Progenitor cell of endocrine pancreas (in vitro differentiated cells): ENCODE results near the gene SUN3. TPM values are rescaled to one million over a fixed set of nuclear protein-coding genes. Genes with fewer than 3 reads are reported as not detected.

Experiments used
- DNase-seq: peaks from one replicate; pipeline ENCODE4 v3.0.0; 2021; ENCODE audit warnings: low spot score; ENCODE audit not compliant: unreplicated experiment
- H3K27ac Mint-ChIP-seq: 2 replicates; pipeline ENCODE4 v1.8.0; 2021; ENCODE audit warnings: mild to moderate bottlenecking, moderate library complexity, mixed read lengths
- H3K27me3 Mint-ChIP-seq: 2 replicates; pipeline ENCODE4 v1.8.0; 2021; ENCODE audit warnings: mixed read lengths
- H3K36me3 Mint-ChIP-seq: 2 replicates; pipeline ENCODE4 v1.8.0; 2022; ENCODE audit warnings: mixed read lengths; ENCODE audit not compliant: insufficient read depth
- H3K4me1 Mint-ChIP-seq: 2 replicates; pipeline ENCODE4 v1.8.0; 2021; ENCODE audit warnings: low read depth, mixed read lengths
- H3K4me3 Mint-ChIP-seq: 2 replicates; pipeline ENCODE4 v1.8.0; 2021; ENCODE audit warnings: low read depth, mild to moderate bottlenecking, moderate library complexity, mixed read lengths
- H3K9me3 Mint-ChIP-seq: 2 replicates; pipeline ENCODE4 v1.8.0; 2021; ENCODE audit warnings: low read depth, mixed read lengths
- total RNA-seq: library from RNA; stranded (reverse); gene quantifications from 2 replicates; pipeline ENCODE4 v1.2.1, GENCODE V29; 2021
- TF ChIP-seq, protein P1 (sequence below): fragments of 200-600 bp; sonication (generic); IDR thresholded peaks from one replicate; pipeline ENCODE4 v1.5.0; 2021; ENCODE audit warnings: antibody characterized with exemption, mild to moderate bottlenecking; ENCODE audit not compliant: unreplicated experiment

Gene SUN3
- total RNA-seq, 1 donor from 2014 or later, result not detected

- H3K9me3 Mint-ChIP-seq, result no peaks in the 10 kb centered on the region
- TF ChIP-seq, protein P1, sequence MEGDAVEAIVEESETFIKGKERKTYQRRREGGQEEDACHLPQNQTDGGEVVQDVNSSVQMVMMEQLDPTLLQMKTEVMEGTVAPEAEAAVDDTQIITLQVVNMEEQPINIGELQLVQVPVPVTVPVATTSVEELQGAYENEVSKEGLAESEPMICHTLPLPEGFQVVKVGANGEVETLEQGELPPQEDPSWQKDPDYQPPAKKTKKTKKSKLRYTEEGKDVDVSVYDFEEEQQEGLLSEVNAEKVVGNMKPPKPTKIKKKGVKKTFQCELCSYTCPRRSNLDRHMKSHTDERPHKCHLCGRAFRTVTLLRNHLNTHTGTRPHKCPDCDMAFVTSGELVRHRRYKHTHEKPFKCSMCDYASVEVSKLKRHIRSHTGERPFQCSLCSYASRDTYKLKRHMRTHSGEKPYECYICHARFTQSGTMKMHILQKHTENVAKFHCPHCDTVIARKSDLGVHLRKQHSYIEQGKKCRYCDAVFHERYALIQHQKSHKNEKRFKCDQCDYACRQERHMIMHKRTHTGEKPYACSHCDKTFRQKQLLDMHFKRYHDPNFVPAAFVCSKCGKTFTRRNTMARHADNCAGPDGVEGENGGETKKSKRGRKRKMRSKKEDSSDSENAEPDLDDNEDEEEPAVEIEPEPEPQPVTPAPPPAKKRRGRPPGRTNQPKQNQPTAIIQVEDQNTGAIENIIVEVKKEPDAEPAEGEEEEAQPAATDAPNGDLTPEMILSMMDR, result no peak
- peaks cover 5% of the 10 kb centered on the region for H3K4me1 Mint-ChIP-seq
- peak within 1 kb of the TSS; percentile 76 for H3K4me3 Mint-ChIP-seq
- H3K36me3 Mint-ChIP-seq, result no peaks in the 10 kb centered on the region
- peak; percentile 82 for DNase-seq
- H3K27me3 Mint-ChIP-seq, result peaks cover 55% of the 10 kb centered on the region
- no peak within 1 kb of the TSS for H3K27ac Mint-ChIP-seq
Observed at GRCh38 chr7:48035301-48035966, 6.5 kb upstream of the SUN3 start, which contains the start of gene C7orf57. Gene C7orf57 (plus strand): TSS chr7:48035543. CDS start chr7:48036309, 766 bp downstream.

DNA sequence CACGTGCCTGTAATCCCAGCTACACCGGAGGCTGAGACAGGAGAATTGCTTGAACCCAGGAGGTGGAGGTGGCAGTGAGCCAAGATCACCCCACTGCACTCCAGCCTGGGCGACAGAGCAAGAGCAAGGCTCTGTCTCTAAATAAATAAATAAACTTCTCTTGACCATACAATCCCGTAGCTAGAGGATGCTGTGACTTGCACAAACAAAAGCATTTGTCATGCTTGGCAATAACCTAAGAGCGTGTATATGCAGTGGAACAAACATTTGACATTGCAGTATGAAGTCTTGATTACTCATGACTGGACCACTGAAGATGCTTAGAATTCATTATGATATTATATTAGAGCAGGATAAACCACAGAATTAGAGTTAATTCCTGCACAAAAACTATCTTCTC lies 5.0 kb upstream of the SUN3 start:
- Mint-ChIP-seq H3K4me1 (peaks cover 5% of the 10 kb centered on the region), H3K36me3 (no peaks in the 10 kb centered on the region), H3K27me3 (peaks cover 55% of the 10 kb centered on the region), H3K27ac (no peak overlapping the region), H3K4me3 (no peak overlapping the region), H3K9me3 (no peaks in the 10 kb centered on the region)
- DNase-seq, result no peak
- TF ChIP-seq, protein P1, result no peak

GRCh38 chr7:48031111-48031510 lies 2.2 kb upstream of the SUN3 start:
- Mint-ChIP-seq H3K36me3 (no peaks in the 10 kb centered on the region), H3K4me1 (peaks cover 4% of the 10 kb centered on the region), H3K27me3 (peaks cover 34% of the 10 kb centered on the region), H3K4me3 (no peak overlapping the region), H3K27ac (no peak overlapping the region), H3K9me3 (no peaks in the 10 kb centered on the region)
- TF ChIP-seq, protein P1, result no peak
- no peak for DNase-seq

DNA sequence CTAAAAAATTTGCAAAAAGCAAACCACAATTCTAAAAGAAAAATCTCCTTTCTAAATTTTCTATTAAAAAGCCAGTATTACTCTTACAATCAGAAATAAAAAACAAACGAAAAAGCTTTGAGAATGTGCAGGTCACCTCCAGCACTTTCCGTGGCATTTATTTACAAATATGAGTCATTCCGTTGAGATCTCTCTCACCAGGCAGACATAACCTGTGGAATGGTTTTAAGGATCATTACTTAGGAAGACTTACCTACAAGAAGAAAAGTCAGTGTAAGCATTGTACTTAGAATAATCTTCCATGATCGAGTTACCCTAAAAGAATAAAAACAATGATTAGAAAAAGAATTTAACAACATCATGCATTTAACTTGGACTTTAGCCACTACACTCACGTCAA lies 3.3 kb downstream of the SUN3 start:
- Mint-ChIP-seq H3K36me3 (no peaks in the 10 kb centered on the region), H3K4me1 (no peaks in the 10 kb centered on the region), H3K27ac (no peak overlapping the region), H3K4me3 (no peak overlapping the region), H3K9me3 (peaks cover 9% of the 10 kb centered on the region), H3K27me3 (no peaks in the 10 kb centered on the region)
- DNase-seq, result no peak
- TF ChIP-seq, protein P1, result no peak

GRCh38 chr7:48017674-48018073 lies 11.2 kb downstream of the SUN3 start:
- Mint-ChIP-seq H3K27ac (no peak overlapping the region), H3K27me3 (no peaks in the 10 kb centered on the region), H3K9me3 (peaks cover 11% of the 10 kb centered on the region), H3K4me3 (no peak overlapping the region), H3K36me3 (no peaks in the 10 kb centered on the region), H3K4me1 (no peaks in the 10 kb centered on the region)
- no peak for DNase-seq
- TF ChIP-seq, protein P1, result no peak
